Stimulated activated CD4-positive, alpha-beta T cell treated with anti-CD3 and anti-CD28 coated beads, Interleukin-2, amount 100 ng/mL, for 24 hours (primary cell): Measurements from ENCODE around the gene RASSF9.

Experiments
- DNase-seq, 2 donors: peaks; one replicate each; pipeline ENCODE4 v3.0.0-alpha.2; 2020

The RASSF9 gene

GRCh38 chr12:85820101-85820500 is 16.1 kb downstream of the RASSF9 start:
- DNase-seq: no peak

GRCh38 chr12:85814741-85815140 is 21.5 kb downstream of the RASSF9 start:
- no peak for DNase-seq

DNA sequence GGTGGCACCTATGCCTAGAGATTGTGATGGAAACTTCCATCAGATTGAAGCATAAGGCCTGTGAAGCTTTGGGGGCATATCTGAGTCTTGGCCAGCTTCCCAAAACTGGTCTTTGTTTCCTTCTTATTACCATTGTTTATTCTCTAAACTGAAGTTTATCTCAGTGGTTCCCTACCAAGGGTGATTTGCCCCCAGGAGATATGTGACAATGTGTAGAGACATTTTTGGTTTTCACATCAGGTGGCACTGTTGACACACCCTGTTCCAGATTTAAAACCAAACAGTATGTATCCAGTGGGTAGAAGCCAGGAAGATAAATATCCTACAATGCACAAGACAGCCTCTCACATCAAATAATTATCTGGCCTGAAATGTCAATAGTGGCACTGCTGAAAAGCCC is 22.1 kb downstream of the RASSF9 start:
- DNase-seq: no peak

GRCh38 chr12:85809500-85809899 is 26.7 kb downstream of the RASSF9 start:
- DNase-seq: no peak

DNA sequence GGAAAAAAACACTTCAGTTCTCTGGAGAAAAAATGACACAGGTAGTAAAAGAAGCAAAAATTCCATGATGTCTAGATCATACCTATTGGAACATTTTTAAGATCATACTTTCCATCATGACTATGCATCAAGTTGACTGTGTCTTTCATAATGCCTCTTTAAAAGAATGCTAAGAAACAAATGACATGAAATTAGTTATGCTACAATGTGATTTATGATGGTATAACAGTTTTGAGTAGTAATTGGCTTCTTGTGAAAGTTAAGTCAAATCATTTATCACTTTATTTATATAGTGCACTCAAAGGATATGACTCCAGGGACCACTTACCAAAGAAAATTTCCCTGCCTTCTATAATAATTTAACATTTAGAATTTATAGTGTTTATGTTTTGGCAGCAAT is 28.5 kb downstream of the RASSF9 start:
- no peak for DNase-seq

- DNase-seq: no peak
These were observed 30.6 kb downstream of the RASSF9 start for GRCh38 chr12:85805654-85806053.

GRCh38 chr12:85804663-85805062 is 31.5 kb downstream of the RASSF9 start:
- no peak for DNase-seq

DNA sequence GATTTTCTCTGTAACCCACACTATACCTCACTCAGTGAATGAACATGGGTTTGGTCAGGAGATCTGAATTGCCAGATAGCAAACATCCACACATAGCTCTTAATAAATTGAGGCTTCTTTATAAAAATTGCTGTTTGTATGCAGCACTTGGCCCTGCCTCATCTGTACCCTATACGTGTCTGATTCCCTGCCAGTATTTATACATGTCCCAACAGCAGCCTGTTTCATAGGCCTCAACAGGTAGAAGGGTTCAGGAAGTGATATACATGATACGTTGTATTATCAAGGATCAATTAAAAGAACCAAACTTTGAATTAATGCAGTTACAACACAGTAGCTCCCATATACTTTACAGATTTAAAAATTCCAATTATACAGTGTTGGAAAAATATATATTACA is 32.3 kb downstream of the RASSF9 start:
- no peak for DNase-seq

DNA sequence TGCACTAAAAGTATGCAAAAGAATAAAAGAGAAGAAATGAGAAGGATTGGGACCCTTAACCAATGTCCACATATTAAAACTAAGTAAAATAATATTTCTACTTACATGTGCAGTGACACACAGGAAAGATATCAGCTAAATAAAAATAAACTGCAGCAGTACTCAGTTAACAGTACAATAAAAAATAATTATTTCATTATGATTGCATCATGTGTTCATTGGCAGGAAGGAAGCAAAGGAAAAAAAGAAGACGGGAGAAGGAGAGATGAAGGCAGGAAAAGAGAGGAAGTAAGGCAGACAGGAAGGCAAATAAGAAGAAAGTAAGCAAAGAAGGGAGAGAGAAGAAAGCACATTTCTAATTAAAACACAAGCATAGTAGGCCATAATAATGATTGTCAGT is 33.0 kb downstream of the RASSF9 start:
- no peak for DNase-seq

GRCh38 chr12:85798122-85798521 is 38.1 kb downstream of the RASSF9 start:
- DNase-seq: no peak

- DNase-seq: no peak
These were observed 40.2 kb downstream of the RASSF9 start for GRCh38 chr12:85796001-85796400.

- no peak for DNase-seq
These were observed 41.7 kb downstream of the RASSF9 start for GRCh38 chr12:85794531-85794930.

DNA sequence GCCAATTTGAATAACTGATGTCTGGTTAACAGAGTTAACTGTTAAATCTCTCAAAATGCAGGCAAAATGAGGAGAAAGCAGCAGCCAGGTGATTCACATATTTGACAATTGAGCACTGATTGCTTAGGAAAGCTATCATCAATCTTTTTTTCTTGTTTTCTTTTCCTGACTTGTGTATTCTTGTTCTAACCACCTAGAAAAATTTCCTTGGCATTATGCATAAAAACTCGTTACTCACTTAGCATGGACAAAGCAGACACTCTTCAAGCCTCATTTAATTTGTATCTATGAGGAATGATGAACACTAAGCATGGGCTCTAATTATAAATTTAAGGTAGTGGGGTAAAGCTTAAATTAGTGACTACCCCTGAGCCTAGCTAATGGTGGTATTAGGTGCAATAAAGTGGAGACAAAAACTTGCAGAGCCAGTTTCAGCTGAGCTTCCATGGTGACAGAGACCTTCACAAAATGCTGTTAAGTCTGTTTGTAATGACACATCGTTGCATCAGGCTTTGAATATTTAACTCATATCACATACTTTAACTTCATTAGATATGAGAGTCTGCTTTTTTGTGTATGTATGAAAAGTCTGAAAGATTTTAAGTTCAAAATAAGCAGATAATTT is 52.0 kb downstream of the RASSF9 start:
- DNase-seq: no peak

DNA sequence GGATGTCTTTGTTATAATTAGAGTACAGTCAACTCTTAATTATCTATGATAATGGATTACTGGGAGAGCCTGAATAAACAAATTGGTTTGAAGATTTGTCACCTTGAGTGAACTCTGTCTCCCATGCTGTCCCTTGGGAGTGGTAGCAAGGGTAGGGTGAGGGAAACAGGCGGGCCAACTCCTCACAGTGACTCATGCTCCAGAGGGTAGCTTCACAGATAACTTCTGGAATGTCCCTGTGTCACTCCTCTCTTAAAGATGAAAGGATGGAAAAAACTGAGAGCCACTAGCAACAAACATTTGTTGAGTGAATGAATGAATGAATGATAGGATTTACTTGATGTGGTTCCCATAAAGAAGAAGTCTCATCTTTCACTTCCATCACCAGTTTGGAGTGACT is 53.5 kb downstream of the RASSF9 start:
- no peak for DNase-seq

GRCh38 chr12:85781766-85782165 is 54.4 kb downstream of the RASSF9 start:
- no peak for DNase-seq

DNA sequence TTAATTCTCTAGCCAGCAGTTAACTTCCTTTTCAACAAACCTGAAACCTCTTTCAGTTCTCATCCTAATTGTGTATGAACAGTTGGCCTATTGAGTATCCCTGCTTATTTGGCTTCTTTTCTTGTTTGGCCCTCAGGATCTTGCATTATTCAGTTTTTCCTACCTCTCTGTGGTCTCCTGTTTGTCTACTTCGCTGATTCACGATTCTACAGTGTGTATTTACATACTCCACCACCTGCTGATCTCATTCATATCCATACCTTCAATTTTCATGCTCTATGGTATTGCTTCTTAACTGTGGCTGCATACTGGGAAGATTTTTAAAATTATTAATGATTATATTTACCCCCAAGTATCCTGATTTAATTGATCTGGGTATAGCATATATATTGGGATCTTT is 56.4 kb downstream of the RASSF9 start:
- DNase-seq: no peak

DNA sequence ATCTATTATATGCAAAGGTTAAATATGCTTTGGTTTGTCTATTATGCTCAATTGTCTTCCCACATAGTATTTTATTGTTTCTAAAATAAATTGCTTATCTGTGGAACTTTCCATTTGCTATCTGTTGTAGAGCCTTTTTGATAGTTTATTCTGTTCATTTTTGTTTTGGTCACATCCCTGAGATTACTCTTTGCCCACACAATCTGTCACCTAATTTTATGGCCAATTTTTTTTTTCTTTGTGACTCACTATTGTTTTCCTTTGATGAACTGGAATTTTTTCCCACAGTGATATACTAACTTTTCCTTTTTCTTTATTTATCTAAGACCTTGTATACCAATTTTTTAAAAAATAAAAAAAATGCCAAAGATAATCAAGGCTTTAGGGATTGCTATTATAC is 61.1 kb downstream of the RASSF9 start:
- DNase-seq: no peak

DNA sequence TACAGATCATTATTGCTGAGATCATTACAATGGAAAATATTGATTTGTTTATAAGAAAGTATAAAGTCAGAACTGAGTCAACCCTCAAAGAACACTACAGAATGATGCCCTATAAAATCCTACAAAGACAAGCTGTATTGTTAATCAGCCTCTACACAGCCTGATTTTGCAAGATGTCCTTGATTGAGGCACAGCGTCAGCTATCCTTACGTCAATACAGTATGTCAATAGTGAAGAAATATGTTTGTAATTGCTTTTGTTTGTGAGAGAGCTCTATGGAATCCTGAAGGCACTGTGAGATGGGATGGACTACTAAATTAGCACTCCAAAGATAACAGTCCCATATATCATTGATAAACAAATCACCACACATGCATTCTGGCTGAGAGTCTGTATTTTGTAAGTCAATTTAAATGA is 70.7 kb downstream of the RASSF9 start:
- DNase-seq: no peak

DNA sequence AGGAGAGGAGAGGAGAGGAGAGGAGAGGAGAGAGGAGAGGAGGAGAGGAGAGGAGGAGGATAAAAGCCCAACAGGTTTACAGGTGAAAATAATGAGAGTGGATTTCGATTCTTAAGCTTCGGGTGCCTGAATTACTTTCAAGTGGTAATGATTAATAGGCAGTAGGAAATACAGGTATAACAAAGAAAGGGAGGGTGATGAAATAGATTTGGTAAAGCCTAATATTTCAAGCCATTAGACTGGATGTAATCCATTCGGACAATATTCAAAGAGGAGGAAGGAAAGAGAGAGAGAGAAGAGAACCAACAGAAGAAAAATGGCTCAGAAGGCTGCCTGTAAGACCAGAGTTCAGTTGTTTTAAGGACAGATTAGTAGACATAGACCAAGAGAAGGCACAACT is 76.6 kb downstream of the RASSF9 start:
- no peak for DNase-seq

DNA sequence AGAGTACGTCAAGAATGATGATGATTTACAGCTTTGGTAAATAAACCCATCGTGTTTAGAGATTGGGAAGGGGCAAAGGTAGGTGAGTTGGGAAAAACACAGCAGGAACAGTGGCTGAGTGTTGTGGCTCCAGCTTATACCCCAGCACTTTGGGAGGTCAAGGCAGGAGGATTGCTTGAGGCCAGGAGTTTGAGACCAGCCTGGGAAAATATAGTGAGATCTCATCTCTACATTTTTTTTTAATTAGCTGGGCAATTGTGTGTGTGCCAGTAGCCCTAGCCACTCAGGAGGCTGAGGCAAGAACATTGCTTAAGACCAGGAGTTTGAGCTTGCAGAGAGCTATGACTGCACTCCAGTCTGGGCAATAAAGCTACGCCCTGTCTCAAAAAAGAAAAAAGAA is 77.1 kb downstream of the RASSF9 start:
- DNase-seq: no peak

DNA sequence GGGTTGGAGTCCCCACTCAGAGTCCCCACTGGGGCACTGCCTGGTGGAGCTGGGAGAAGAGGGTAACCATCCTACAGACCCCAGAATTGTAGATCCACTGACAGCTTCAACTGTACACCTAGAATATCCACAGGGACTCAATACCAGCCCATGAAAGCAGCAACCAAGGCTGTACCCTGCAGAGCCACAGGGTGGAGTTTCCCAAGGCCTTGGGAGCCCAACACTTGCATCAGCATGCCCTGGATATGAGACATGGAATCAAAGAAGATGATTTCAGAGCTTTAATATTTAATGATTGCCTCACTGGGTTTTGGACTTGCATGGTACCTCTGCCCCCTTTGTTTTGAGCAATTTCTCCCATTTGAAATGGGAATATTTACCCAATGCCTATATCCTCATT is 80.4 kb downstream of the RASSF9 start:
- no peak for DNase-seq
